H1 (cell line): ENCODE measurements around the gene SLC39A6. TPM values are rescaled to one million over a fixed set of nuclear protein-coding genes. Genes with fewer than 3 reads are reported as not detected.

Experiments used
- ATF2 ChIP-seq: IDR thresholded peaks from 2 replicates; pipeline ENCODE4 v1.6.1; 2012; ENCODE audit warnings: low read length, inconsistent platforms
- CBX5 ChIP-seq: fragments of 300-800, 300-1000 bp; sonication (generic); IDR thresholded peaks from 2 replicates; pipeline ENCODE4 v1.7.1; 2016; ENCODE audit warnings: antibody characterized with exemption, low read length, low read depth
- POLR2AphosphoS5 ChIP-seq: IDR thresholded peaks from 2 replicates; pipeline ENCODE4 v1.6.1; 2011; ENCODE audit warnings: low read depth, low read length
- RNF2 ChIP-seq: fragments of 200-900, 300-1000 bp; sonication (generic); IDR thresholded peaks from 2 replicates; pipeline ENCODE4 v1.7.1; 2016; ENCODE audit warnings: borderline replicate concordance, low read depth, mild to moderate bottlenecking, antibody characterized with exemption, low read length; ENCODE audit not compliant: poor library complexity, severe bottlenecking; ENCODE audit errors: missing control alignments
- SIRT6 ChIP-seq: IDR thresholded peaks from one replicate; pipeline ENCODE4 v1.7.1; 2012; ENCODE audit warnings: low read length, inconsistent platforms
- SP1 ChIP-seq: IDR thresholded peaks from 2 replicates; pipeline ENCODE4 v1.6.1; 2011; ENCODE audit warnings: low read depth, low read length
- SRF ChIP-seq: IDR thresholded peaks from 2 replicates; pipeline ENCODE4 v1.6.1; 2011; ENCODE audit warnings: mild to moderate bottlenecking, low read depth, low read length, moderate library complexity
- TBP ChIP-seq: IDR thresholded peaks from 2 replicates; pipeline ENCODE4 v1.6.1; 2011; ENCODE audit warnings: low read depth, low read length, improper control_type of control experiment
- polyA plus RNA-seq, 7 experiments: library from polyadenylated mRNA; depleted of rRNA in 3 of 7; stranded (reverse) in 5 of 7; unstranded in 2 of 7; fragments of >200 nt in 5 of 7; fragments of 200-250 nt in 2 of 7; gene quantifications; 1 replicate in 5 of 7; 2 replicates in 1 of 7; 4 replicates in 1 of 7; pipeline versions ENCODE4 v1.2.1 to v1.2.3, GENCODE V29; 2011 to 2013; ENCODE audit warnings: missing spikeins in 2 of 7, mixed read lengths in 2 of 7
- total RNA-seq: library from RNA; stranded (reverse); fragmentation: NEBNext Ultra II Directional; extraction: Animal tissue kit (Norgen Biotek cat#: 25700); gene quantifications from 2 replicates; pipeline ENCODE4 v1.2.1, GENCODE V29; 2021

SLC39A6 gene
- total and polyA plus RNA-seq, 2 of the 8 experiments (the other 6 are each of a cell fraction or from before 2014, with no cell fraction given) = 36.8 to 55.4 TPM

GRCh38 chr18:36152781-36153180 is 23.6 kb upstream of the SLC39A6 start (continued):
- TF ChIP-seq RNF2 = no peak
- no peak for TF ChIP-seq POLR2AphosphoS5
- TF ChIP-seq ATF2 = no peak
- no peak for TF ChIP-seq TBP
- no peak for TF ChIP-seq SIRT6
- no peak for TF ChIP-seq SRF
- TF ChIP-seq SP1 = no peak
- no peak for TF ChIP-seq CBX5
